ENCODE results near the gene GPR25. TPM values are rescaled to one million over a fixed set of nuclear protein-coding genes. Genes with fewer than 3 reads are reported as not detected.

GPR25 gene
- total RNA-seq, 1 donor from 2014 or later = not detected

GRCh38 chr1:200921571-200922110 is 48.9 kb downstream of the GPR25 start:
- intact Hi-C loops (cut with micrococcal nuclease) = no loop called here
- DNase-seq = no peak
- TF ChIP-seq CTCF (IDR thresholded peaks at IDR 0.05; ENCODE audit: borderline replicate concordance) = no peak

GRCh38 chr1:200922406-200922805 is 49.6 kb downstream of the GPR25 start:
- no peaks in the 10 kb centered on the region for H3K9me3 ChIP-seq (replicated peaks)
- peaks cover 10% of the 10 kb centered on the region for H3K27me3 ChIP-seq (ENCODE audit: low read depth)
- no peak overlapping the region for H3K4me3 ChIP-seq
- no peak for TF ChIP-seq CTCF (IDR thresholded peaks at IDR 0.05; ENCODE audit: borderline replicate concordance)
- intact Hi-C loops (cut with micrococcal nuclease) = no loop called here
- H3K36me3 ChIP-seq = no peaks in the 10 kb centered on the region
- H3K27ac ChIP-seq (replicated peaks) = no peak overlapping the region
- DNase-seq = no peak
- no peaks in the 10 kb centered on the region for H3K4me1 ChIP-seq

More at GRCh38 chr1:200921571-200922110, 48.9 kb downstream of the GPR25 start:
- Histone ChIP-seq H3K9me3 (replicated peaks) (no peaks in the 10 kb centered on the region), H3K27ac (replicated peaks) (no peak overlapping the region), H3K27me3 (ENCODE audit: low read depth) (peaks cover 10% of the 10 kb centered on the region), H3K4me1 (peaks cover 6% of the 10 kb centered on the region), H3K4me3 (no peak overlapping the region), H3K36me3 (no peaks in the 10 kb centered on the region)

GRCh38 chr1:200923601-200924000 is 50.8 kb downstream of the GPR25 start:
- Histone ChIP-seq H3K9me3 (replicated peaks) (no peaks in the 10 kb centered on the region), H3K27me3 (ENCODE audit: low read depth) (peaks cover 15% of the 10 kb centered on the region), H3K27ac (replicated peaks) (no peak overlapping the region), H3K4me1 (no peaks in the 10 kb centered on the region), H3K36me3 (no peaks in the 10 kb centered on the region), H3K4me3 (no peak overlapping the region)
- intact Hi-C loops (cut with micrococcal nuclease) = no loop called here
- no peak for TF ChIP-seq CTCF (IDR thresholded peaks at IDR 0.05; ENCODE audit: borderline replicate concordance)
- DNase-seq = no peak

Other genes starting within 250 kb of the GPR25 start
- gene DDX59, start 203.1 kb upstream of the GPR25 start, total RNA-seq = 11.9 TPM
- gene CAMSAP2, start 134.1 kb upstream of the GPR25 start, total RNA-seq = 34.1 TPM
- gene INAVA, start 21.9 kb downstream of the GPR25 start, total RNA-seq = 0.05 TPM
- 0.47 TPM for gene KIF21B, start 150.7 kb downstream of the GPR25 start, total RNA-seq
- gene CACNA1S, start 239.4 kb downstream of the GPR25 start, total RNA-seq = not detected

Measured in left ventricle myocardium inferior (tissue), 1 donor.